ENCODE results near the gene PRKAR2B.
"Not testable (repeated sequence)": the region's sequence is repeated elsewhere in the genome, so short reads cannot be mapped to it uniquely, and the experiment has no call there.

PRKAR2B gene

GRCh38 chr7:107080099-107080505 is 35.6 kb downstream of the PRKAR2B start:
- no peak for DNase-seq

GRCh38 chr7:107080533-107080932 is 36.0 kb downstream of the PRKAR2B start:
- DNase-seq: no peak

DNA sequence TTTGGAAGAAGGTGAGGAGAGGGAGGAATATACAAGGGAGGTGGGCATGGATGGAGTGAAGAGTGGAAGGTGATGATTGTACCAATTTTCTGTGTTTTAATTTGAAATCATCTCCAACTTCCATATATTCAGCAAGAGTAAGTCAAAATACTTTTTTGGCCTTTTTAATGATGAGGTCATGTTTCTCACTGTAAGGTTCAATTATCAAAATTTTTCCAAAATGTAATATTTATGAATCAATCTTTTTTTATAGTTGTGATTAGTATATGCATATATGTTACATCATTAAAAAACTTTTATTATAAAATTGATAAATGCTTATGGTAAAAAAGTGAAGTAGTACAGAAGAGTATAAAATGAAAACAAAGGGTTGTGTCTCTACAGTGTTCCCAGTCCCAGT is 40.7 kb downstream of the PRKAR2B start:
- DNase-seq: no peak

GRCh38 chr7:107089627-107090026 is 45.1 kb downstream of the PRKAR2B start:
- DNase-seq: no peak

- no peak for DNase-seq
These were observed 46.0 kb downstream of the PRKAR2B start for GRCh38 chr7:107090457-107090856.

DNA sequence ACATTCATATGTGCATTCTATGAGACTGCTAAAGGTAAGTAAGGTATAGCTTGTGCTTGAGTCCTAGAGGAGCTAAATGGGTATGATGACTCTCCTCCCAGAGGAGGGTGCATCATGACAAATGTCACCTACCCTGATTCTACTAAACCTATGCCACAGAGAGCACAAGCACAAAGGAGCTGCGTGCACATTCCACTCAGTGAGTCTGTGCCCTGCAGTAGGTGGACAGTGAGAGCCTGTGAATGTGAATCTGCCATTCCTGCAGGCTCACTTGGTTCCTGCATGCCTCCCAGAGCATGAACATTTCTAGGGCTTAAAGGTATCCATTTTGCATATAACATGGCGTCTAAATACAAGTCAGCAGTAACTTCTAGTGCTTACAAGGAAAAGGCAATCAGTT is 46.8 kb downstream of the PRKAR2B start:
- DNase-seq: no peak

DNA sequence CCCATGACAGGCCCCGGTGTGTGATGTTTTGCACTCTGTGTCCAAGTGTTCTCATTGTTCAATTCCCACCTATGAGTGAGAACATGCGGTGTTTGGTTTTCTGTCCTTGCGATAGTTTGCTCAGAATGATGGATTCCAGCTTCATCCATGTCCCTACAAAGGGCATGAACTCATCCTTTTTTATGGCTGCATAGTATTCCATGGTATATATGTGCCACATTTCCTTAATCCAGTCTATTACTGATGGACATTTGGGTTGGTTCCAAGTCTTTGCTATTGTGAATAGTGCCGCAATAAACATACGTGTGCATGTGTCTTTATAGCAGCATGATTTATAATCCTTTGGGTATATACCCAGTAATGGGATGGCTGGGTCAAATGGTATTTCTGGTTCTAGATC is 49.2 kb downstream of the PRKAR2B start:
- not testable (repeated sequence) for DNase-seq

DNA sequence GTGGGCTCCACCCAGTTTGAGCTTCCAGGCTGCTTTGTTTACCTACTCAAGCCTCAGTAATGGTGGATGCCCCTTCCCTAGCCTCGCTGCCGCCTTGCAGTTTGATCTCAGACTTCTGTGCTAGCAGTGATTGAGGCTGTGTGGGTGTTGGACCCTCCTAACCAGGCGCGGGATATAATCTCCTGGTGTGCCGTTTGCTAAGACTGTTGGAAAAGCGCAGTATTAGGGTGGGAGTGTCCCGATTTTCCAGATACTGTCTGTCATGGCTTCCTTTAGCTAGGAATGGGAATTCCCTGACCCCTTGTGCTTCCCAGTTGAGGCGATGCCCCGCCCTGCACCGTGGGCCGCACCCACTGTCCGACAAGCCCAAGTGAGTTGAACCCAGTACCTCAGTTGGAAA is 54.6 kb downstream of the PRKAR2B start:
- DNase-seq: not testable (repeated sequence)

DNA sequence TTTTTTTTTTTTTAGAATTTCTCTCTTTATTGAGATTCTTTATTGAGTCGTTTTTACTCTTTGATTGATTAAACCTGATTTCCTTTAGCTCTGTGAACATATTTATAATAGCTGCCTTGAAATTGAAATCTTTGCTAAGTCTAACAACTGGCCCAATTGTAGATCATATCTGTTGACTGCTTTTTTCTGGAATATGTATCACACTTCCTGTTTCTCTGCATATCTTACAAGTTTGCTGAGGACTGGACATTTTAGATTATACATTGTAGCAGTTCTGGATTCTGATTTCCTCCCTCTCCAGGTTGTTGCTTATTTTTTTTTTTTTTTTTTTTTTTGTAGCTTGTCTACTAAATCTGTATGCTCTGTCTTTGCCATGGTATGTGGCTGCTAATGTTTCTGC is 56.3 kb downstream of the PRKAR2B start:
- DNase-seq: no peak

DNA sequence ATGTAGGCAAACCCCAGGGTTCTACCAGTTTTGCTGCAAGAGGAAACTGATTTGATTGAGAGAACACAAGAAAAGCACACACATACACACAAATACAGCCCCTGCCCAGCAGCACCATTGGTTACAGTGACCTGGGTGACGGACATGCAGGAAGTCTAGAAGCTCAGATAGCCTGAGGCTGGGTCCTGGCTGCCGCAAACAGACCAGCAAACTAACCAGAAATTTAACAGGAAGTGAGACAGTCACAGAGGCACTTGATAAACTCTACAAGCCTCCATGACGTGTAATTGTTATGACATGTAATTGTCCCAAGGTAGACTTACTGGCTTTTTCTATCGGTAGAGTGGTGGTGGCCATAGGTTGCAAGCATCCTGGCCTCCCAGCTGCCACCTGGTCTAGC is 58.9 kb downstream of the PRKAR2B start:
- DNase-seq: peak; percentile 25

- no peak for DNase-seq
These were observed 60.3 kb downstream of the PRKAR2B start for GRCh38 chr7:107104801-107105200.

GRCh38 chr7:107105591-107106245 is 61.2 kb downstream of the PRKAR2B start:
- no peak for DNase-seq

- DNase-seq: no peak
These were observed 64.4 kb downstream of the PRKAR2B start for GRCh38 chr7:107108793-107109371.

- no peak for DNase-seq
These were observed 65.5 kb downstream of the PRKAR2B start for GRCh38 chr7:107109955-107110354.

GRCh38 chr7:107111196-107111595 is 66.7 kb downstream of the PRKAR2B start:
- DNase-seq: no peak

- no peak for DNase-seq
These were observed 69.4 kb downstream of the PRKAR2B start for GRCh38 chr7:107113866-107114265.

GRCh38 chr7:107115114-107115513 is 70.6 kb downstream of the PRKAR2B start:
- no peak for DNase-seq

GRCh38 chr7:107115762-107116540 is 71.4 kb downstream of the PRKAR2B start:
- no peak for DNase-seq

DNA sequence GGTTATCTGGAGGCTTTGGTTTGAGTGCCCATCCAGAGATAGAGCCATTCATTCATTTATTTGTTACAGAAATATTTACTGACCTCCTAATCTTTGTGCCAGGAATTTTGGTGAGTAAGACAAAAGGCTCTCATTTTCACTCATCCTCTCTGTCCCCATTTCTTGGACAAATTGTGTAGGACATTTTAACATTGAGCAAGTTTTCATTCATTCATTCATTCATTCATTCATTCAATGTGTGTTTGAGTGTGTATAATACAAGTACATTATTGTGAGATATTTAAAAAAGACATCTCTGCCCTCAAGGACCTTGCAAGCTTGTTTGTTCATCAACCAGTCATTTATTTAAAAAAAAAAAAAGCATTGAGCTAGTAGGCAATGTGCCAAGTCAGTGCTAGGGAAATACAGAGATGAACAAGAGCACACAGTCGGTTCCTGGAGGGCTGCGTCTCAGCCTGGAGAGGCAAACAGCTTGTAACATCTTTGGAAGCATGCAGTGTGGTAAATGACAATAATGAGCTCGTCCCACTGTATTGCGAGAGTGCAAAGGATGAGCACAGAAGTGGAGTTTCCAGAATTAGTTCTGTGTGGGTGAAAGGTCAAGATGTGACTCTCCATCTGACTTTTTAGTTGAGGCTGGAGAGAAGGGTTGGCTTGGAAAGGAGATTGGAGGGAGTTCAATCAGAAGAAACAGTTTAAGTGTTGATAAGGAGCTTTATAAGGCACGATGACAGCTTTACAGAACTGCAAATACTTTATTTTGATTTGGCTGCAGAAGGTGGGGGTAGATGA is 73.8 kb downstream of the PRKAR2B start:
- DNase-seq: no peak

- DNase-seq: no peak
These were observed 75.0 kb downstream of the PRKAR2B start for GRCh38 chr7:107119376-107120105.

- DNase-seq: no peak
These were observed 78.0 kb downstream of the PRKAR2B start for GRCh38 chr7:107122486-107122911.

DNA sequence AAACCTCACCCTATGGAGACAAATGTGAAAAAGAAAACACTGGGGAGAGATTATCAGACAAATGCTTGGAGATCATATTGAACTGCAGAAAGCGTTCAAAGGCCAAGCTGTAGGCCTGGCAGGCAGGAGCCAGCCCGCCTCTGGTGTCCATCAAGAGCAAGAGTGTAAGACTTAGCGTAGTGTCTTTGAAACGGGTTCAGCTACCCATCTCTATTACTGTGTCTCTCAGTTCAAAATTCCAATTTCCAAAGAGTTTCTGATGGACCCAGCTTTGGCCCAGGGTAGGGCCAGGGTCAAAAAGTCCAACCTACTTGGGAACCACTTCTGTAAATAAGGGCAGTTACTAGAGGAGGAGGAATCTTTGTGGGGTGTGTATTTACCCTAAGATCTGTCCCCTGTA is 78.9 kb downstream of the PRKAR2B start:
- DNase-seq: no peak

- no peak for DNase-seq
These were observed 81.0 kb downstream of the PRKAR2B start for GRCh38 chr7:107125475-107125874.

Data from CD4-positive, alpha-beta T cell treated with Interleukin-17A for 1 hour (primary cell).